Measurements from ENCODE around the gene NRXN2.

- TF ChIP-seq, protein P1, sequence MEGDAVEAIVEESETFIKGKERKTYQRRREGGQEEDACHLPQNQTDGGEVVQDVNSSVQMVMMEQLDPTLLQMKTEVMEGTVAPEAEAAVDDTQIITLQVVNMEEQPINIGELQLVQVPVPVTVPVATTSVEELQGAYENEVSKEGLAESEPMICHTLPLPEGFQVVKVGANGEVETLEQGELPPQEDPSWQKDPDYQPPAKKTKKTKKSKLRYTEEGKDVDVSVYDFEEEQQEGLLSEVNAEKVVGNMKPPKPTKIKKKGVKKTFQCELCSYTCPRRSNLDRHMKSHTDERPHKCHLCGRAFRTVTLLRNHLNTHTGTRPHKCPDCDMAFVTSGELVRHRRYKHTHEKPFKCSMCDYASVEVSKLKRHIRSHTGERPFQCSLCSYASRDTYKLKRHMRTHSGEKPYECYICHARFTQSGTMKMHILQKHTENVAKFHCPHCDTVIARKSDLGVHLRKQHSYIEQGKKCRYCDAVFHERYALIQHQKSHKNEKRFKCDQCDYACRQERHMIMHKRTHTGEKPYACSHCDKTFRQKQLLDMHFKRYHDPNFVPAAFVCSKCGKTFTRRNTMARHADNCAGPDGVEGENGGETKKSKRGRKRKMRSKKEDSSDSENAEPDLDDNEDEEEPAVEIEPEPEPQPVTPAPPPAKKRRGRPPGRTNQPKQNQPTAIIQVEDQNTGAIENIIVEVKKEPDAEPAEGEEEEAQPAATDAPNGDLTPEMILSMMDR (IDR thresholded peaks at IDR 0.05; ENCODE audit: low read length): no peak
- no peak for TF ChIP-seq EZH2 (optimal IDR thresholded peaks at IDR 0.05; ENCODE audit: low read depth, low read length)
Measured at GRCh38 chr11:64648551-64648950, 74.4 kb downstream of the NRXN2 start.

Data from MM.1S (cell line).